G401 (cell line): ENCODE results near the gene KIAA1217. TPM values are rescaled to one million over a fixed set of nuclear protein-coding genes. Genes with fewer than 3 reads are reported as not detected.
"Not testable (repeated sequence)": the region's sequence is repeated elsewhere in the genome, so short reads cannot be mapped to it uniquely, and the experiment has no call there.

Experiments used
- DNase-seq: peaks from one replicate; pipeline ENCODE4 v3.0.0-alpha.2; 2015; ENCODE audit warnings: low spot score
- in situ Hi-C: cut with HindIII; loops from 2 replicates; pipeline ENCODE4 v1.10.0; 2016; ENCODE audit warnings: low sequenced_read_pairs, mixed read lengths
- total RNA-seq: library from RNA; depleted of rRNA; stranded (reverse); fragments of >200 nt; shearing (Covaris generic); gene quantifications from 2 replicates; pipeline ENCODE4 v1.2.3, GENCODE V29; 2014

The KIAA1217 gene
- total RNA-seq, 1 experiment from 2014 or later = 2.1 TPM

GRCh38 chr10:24320373-24320772 lies 111.4 kb downstream of the KIAA1217 start:
- DNase-seq = no peak
- in situ Hi-C loops = no loop called here

GRCh38 chr10:24324651-24325050 lies 115.7 kb downstream of the KIAA1217 start:
- DNase-seq = no peak
- in situ Hi-C loops = no loop called here

- no peak for DNase-seq
- in situ Hi-C loops = no loop called here
These were observed 122.5 kb downstream of the KIAA1217 start for GRCh38 chr10:24331457-24331856.

GRCh38 chr10:24333736-24334135 lies 124.8 kb downstream of the KIAA1217 start:
- no peak for DNase-seq
- in situ Hi-C loops = no loop called here

- in situ Hi-C loops = no loop called here
- DNase-seq = no peak
These were observed 125.5 kb downstream of the KIAA1217 start for GRCh38 chr10:24334279-24334939.

- in situ Hi-C loops, DNase-seq: not testable (repeated sequence)
These were observed 128.8 kb downstream of the KIAA1217 start for GRCh38 chr10:24337723-24338122.

- DNase-seq = no peak
- in situ Hi-C loops = no loop called here
These were observed 130.4 kb downstream of the KIAA1217 start for GRCh38 chr10:24339387-24339786.

- in situ Hi-C loops = no loop called here
These were observed 131.5 kb downstream of the KIAA1217 start for GRCh38 chr10:24340446-24340845.

GRCh38 chr10:24340883-24341282 lies 131.9 kb downstream of the KIAA1217 start:
- DNase-seq = no peak
- in situ Hi-C loops = no loop called here

More at GRCh38 chr10:24340446-24340845, 131.5 kb downstream of the KIAA1217 start:
- no peak for DNase-seq

GRCh38 chr10:24341371-24341770 lies 132.4 kb downstream of the KIAA1217 start:
- DNase-seq = no peak
- in situ Hi-C loops = no loop called here

GRCh38 chr10:24341897-24342296 lies 133.0 kb downstream of the KIAA1217 start:
- no peak for DNase-seq
- in situ Hi-C loops = no loop called here

- in situ Hi-C loops = no loop called here
- DNase-seq = peak; percentile 22
These were observed 134.7 kb downstream of the KIAA1217 start for GRCh38 chr10:24343686-24344085.

GRCh38 chr10:24344279-24344678 lies 135.3 kb downstream of the KIAA1217 start:
- in situ Hi-C loops = no loop called here
- DNase-seq = no peak

- in situ Hi-C loops = no loop called here
- peak; percentile 65 for DNase-seq
These were observed 135.9 kb downstream of the KIAA1217 start for GRCh38 chr10:24344695-24345463.

- in situ Hi-C loops = no loop called here
These were observed 138.1 kb downstream of the KIAA1217 start for GRCh38 chr10:24346877-24347519.

GRCh38 chr10:24349379-24350001 lies 140.6 kb downstream of the KIAA1217 start:
- in situ Hi-C loops = no loop called here
- no peak for DNase-seq

More at GRCh38 chr10:24346877-24347519, 138.1 kb downstream of the KIAA1217 start:
- DNase-seq = no peak

- no peak for DNase-seq
- in situ Hi-C loops = no loop called here
These were observed 141.4 kb downstream of the KIAA1217 start for GRCh38 chr10:24350070-24350921.

GRCh38 chr10:24350922-24351225 lies 141.9 kb downstream of the KIAA1217 start:
- in situ Hi-C loops, DNase-seq: not testable (repeated sequence)

- DNase-seq = no peak
- in situ Hi-C loops = no loop called here
These were observed 143.0 kb downstream of the KIAA1217 start for GRCh38 chr10:24351961-24352360.
